CD4-positive, alpha-beta memory T cell (primary cell): ENCODE measurements around the gene SCAMP4. TPM values are rescaled to one million over a fixed set of nuclear protein-coding genes. Genes with fewer than 3 reads are reported as not detected.

Experiments
- CTCF ChIA-PET: fragments of 350-600 bp; sonication (Branson Sonifier 250); formaldehyde crosslinking; loops from one replicate; lab custom pipeline; 2021; ENCODE audit warnings: inconsistent platforms; ENCODE audit not compliant: partially characterized antibody; lab: Charles Lee
- POLR2A ChIA-PET: fragments of 350-600 bp; sonication (Branson Sonifier 250); formaldehyde crosslinking; loops from one replicate; lab custom pipeline; 2021; ENCODE audit not compliant: partially characterized antibody; lab: Charles Lee
- DNase-seq, 5 donors: peaks; one replicate each; pipeline versions ENCODE4 v3.0.0 to v3.0.0-alpha.2; 2020 to 2022; ENCODE audit warnings: mixed read lengths in 1 of 5
- H3K27ac ChIP-seq: one replicate; pipeline ENCODE4 v1.7.0; 2013; ENCODE audit warnings: low read depth, low read length
- H3K27me3 ChIP-seq: 2 replicates; pipeline ENCODE4 v1.7.0; 2013; ENCODE audit warnings: mild to moderate bottlenecking, low read length, moderate library complexity; ENCODE audit not compliant: insufficient read depth
- H3K36me3 ChIP-seq: 2 replicates; pipeline ENCODE4 v1.7.0; 2013; ENCODE audit warnings: mild to moderate bottlenecking, low read length, moderate library complexity; ENCODE audit not compliant: insufficient read depth
- H3K4me1 ChIP-seq: 2 replicates; pipeline ENCODE4 v1.7.0; 2013; ENCODE audit warnings: mild to moderate bottlenecking, low read length, moderate library complexity; ENCODE audit not compliant: insufficient read depth
- H3K4me3 ChIP-seq, 2 donors: one replicate each; pipeline ENCODE4 v1.7.0; 2013; ENCODE audit warnings: low read length in 2 of 2, mild to moderate bottlenecking in 1 of 2
- H3K9me3 ChIP-seq, 2 donors: one replicate each; pipeline ENCODE4 v1.7.0; 2013; ENCODE audit warnings: low read length in 2 of 2, control low read depth in 1 of 2; ENCODE audit not compliant: control insufficient read depth in 1 of 2
- H3K27ac Mint-ChIP-seq, 7 donors: one replicate each; pipeline ENCODE4 v1.8.0; 2020 to 2021; ENCODE audit warnings: mixed read lengths in 7 of 7, mild to moderate bottlenecking in 6 of 7, inconsistent platforms in 3 of 7, moderate library complexity in 3 of 7
- H3K27me3 Mint-ChIP-seq, 2 donors: one replicate each; pipeline ENCODE4 v1.8.0; 2020 to 2021; ENCODE audit warnings: mixed read lengths in 2 of 2
- H3K36me3 Mint-ChIP-seq, 2 donors: one replicate each; pipeline ENCODE4 v1.8.0; 2020 to 2021; ENCODE audit warnings: mixed read lengths in 2 of 2, inconsistent platforms in 1 of 2, mild to moderate bottlenecking in 1 of 2
- H3K4me1 Mint-ChIP-seq, 4 donors: one replicate each; pipeline ENCODE4 v1.8.0; 2020 to 2021; ENCODE audit warnings: mixed read lengths in 4 of 4, mild to moderate bottlenecking in 1 of 4
- H3K4me3 Mint-ChIP-seq, 8 donors: one replicate each; pipeline ENCODE4 v1.8.0; 2020 to 2021; ENCODE audit warnings: mixed read lengths in 8 of 8, mild to moderate bottlenecking in 7 of 8, moderate library complexity in 6 of 8, inconsistent platforms in 3 of 8
- H3K9me3 Mint-ChIP-seq, 8 donors: one replicate each; pipeline ENCODE4 v1.8.0; 2020 to 2021; ENCODE audit warnings: mixed read lengths in 8 of 8, mild to moderate bottlenecking in 5 of 8, inconsistent platforms in 3 of 8, moderate library complexity in 1 of 8
- intact Hi-C: fragments of 100-400 bp; cut with micrococcal nuclease; formaldehyde crosslinking; loops from one replicate; pipeline ENCODE4 v1.15.1; 2023
- polyA plus RNA-seq, 2 donors: library from polyadenylated mRNA; unstranded; fragments of 300-500 nt; fragmentation: Illumina TruSeq; gene quantifications; one replicate each; pipeline ENCODE4 v1.2.3, GENCODE V29; 2021
- total RNA-seq, 2 experiments: library from RNA; stranded (reverse); gene quantifications; one replicate each; pipeline ENCODE4 v1.2.3, GENCODE V29; 2021

Gene SCAMP4
- total and polyA plus RNA-seq, 4 experiments from 2014 or later, result 9.8 to 29.1 (median 19.4) TPM

DNA sequence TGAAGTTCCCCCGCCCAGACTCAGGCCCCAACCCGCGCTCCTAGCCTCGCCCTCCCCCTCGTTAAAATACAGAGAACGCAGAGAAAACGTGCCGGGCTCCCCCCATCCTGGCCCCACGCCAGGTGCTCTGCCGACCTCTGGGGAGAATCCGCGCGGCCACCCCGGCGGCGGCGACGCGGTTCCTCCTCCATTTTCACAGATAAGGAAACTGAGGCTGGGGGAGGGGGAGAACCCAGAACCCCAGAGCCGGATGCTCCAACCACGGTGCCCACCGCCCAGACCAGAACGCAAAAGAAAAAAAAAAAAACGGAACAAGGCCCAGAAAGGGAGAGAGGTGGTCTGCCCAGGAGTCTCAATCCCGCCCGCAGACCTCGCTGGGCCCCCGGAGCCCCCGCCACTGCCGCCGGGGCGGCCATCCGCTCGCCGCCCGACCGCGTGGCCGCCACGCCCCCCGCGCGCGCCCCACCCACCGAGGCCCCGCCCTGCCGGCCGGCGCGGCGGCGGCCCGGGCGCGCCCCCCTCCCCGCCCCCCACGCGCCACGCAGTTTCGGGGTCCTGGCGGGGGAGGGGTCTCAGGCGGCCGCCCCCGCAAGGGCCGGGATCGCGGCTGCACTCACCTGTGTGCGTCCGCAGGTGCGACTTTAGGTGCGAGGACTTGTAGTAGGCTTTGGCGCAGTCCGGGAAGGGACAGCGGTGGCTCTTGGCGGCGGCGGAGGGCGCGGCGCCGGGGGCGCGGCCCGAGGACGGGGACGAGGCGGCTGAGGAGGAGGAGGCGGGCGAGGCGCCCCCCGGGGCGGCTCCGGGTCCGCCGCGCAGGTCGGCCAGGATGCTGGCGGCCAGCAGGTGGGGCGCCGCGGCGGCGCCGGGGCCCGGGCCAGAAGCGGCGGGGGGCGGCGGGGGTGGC, 42.5 kb upstream of the SCAMP4 start:
- intact Hi-C loops, result loop anchor here (2.0 to 5.0 kb wide), 3 partner anchors 14 to 1065 kb away; partner anchors contain the start of genes MKNK2, PTBP1 and REXO1

DNA sequence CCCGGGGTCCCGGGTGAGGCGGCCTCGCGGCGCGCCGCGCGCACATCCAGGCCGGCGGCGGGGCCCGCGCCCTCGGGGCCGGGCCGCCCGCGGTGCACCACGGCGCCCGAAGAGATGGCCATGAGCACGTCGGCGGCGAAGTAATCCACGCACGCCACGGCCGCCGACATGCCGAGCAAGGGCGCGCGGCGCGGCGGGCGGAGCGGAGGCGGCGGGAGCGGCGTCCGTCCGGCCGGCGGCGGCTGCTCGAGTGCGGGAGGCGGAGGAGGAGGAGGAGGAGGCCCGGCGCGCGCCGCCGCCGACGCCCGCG, 41.9 kb upstream of the SCAMP4 start, which contains the start of gene KLF16:
KLF16 (minus strand) TSS at position 252 of the 310 bp plus-strand sequence; CDS start at position 170, 82 bp downstream.
- ChIA-PET CTCF (no interaction called here), POLR2A (interaction anchor here (4.1 kb wide), 1 partner anchor 12 kb away, joined by 60 read pairs; no protein-coding TSS in a partner anchor)
- Mint-ChIP-seq H3K9me3 (no peaks in the 10 kb centered on the region), H3K4me3 (peak within 1 kb of the TSS; percentile 91 to 99 (median 96)), H3K4me1 (peaks cover 10 to 47% (median 29%) of the 10 kb centered on the region in 4 donors), H3K27me3 (no peaks in the 10 kb centered on the region), H3K27ac (peak within 1 kb of the TSS; percentile 96 to 100 (median 98)), H3K36me3 (peaks cover 0 to 6% of the 10 kb centered on the region in 2 donors)
- H3K9me3 ChIP-seq, result no peaks in the 10 kb centered on the region
- peak within 1 kb of the TSS; percentile 57 to 76 for H3K4me3 ChIP-seq
- intact Hi-C loops, result loop anchor here (2.0 to 5.0 kb wide), 3 partner anchors 14 to 1066 kb away; partner anchors contain the start of genes MKNK2, PTBP1 and REXO1
- H3K36me3 ChIP-seq, result no peaks in the 10 kb centered on the region
- DNase-seq, result no peak
- H3K4me1 ChIP-seq, result peaks cover 44% of the 10 kb centered on the region
- H3K27me3 ChIP-seq, result no peaks in the 10 kb centered on the region
- peak within 1 kb of the TSS; percentile 81 for H3K27ac ChIP-seq

More for the DNA sequence above, 42.5 kb upstream of the SCAMP4 start:
- DNase-seq, result peak; percentile 67 to 77 (median 68)
- Mint-ChIP-seq H3K27ac (peak overlapping the region; percentile 96 to 100 (median 98)), H3K4me1 (peaks cover 13 to 48% (median 29%) of the 10 kb centered on the region in 4 donors), H3K4me3 (peak overlapping the region; percentile 91 to 99 (median 96)), H3K36me3 (peaks cover 0 to 6% of the 10 kb centered on the region in 2 donors), H3K27me3 (no peaks in the 10 kb centered on the region), H3K9me3 (no peaks in the 10 kb centered on the region)
- CTCF ChIA-PET, result no interaction called here
- Histone ChIP-seq H3K27ac (peak overlapping the region; percentile 81), H3K4me3 (peak overlapping the region; percentile 57 to 75), H3K27me3 (no peaks in the 10 kb centered on the region), H3K9me3 (no peaks in the 10 kb centered on the region), H3K4me1 (peaks cover 50% of the 10 kb centered on the region), H3K36me3 (no peaks in the 10 kb centered on the region)
- POLR2A ChIA-PET, result no interaction called here

DNA sequence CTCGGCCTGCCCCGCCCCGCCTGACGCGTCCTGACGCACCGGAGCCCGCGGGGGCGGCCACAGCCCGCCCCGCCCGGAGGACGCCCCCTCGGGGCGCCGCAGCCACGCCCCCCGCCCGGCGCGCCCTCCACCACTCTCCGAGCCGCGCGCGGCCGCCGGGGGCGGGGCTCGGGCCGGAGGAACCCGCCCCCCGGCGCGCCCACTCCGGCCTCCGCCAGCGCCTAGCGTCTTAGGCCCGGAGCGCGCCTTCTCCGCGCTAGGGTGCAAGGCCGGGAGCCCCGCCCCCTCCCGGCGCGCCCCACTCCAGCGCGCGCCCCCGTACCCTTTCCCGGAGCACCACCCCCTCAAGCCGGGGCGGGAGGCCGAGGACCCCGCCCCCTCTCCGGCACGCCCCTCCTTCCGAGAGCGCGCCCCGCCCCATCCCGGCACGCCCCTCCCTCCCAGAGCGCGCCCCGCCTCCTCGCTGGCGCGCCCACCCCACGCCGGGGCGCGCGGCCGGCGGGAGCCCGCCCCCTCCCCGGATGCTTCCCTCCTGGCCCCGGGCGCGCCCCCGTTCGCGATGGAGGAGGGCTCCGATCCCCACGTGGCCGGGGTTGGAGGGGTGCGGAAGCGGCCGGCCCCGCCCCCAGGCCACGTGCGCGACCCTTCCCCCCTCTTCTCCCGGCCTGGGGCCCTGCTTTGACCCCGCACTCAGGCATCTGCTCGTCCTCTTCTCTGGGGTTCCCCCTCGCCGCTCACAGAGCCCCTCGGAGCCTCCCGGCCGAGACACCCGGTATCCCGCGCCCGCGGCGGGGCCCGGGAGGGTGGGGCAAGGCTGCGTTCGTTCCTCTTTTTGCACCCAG, 41.3 kb upstream of the SCAMP4 start:
- peaks cover 8 to 41% (median 25%) of the 10 kb centered on the region in 4 donors for H3K4me1 Mint-ChIP-seq
- POLR2A ChIA-PET, result interaction anchor here (0.9 to 4.1 kb wide), 14 partner anchors 8 to 1037 kb away, joined by 3 to 60 read pairs (median 4); partner anchors contain the start of genes ABHD17A, ADAT3, SCAMP4 and ZNF57
- peak overlapping the region in 5 of 7 donors; percentile 52 to 91 (median 88) for H3K27ac Mint-ChIP-seq
- H3K4me3 Mint-ChIP-seq, result peak overlapping the region; percentile 58 to 83 (median 74)
- peak overlapping the region; percentile 23 to 76 for H3K4me3 ChIP-seq
- no peaks in the 10 kb centered on the region for H3K27me3 ChIP-seq
- intact Hi-C loops, result loop anchor here (1.0 to 5.0 kb wide), 8 partner anchors 9 to 1067 kb away; partner anchors contain the start of genes ABHD17A, ADAT3, MKNK2 and PTBP1
- H3K27me3 Mint-ChIP-seq, result no peaks in the 10 kb centered on the region
- H3K36me3 Mint-ChIP-seq, result peaks cover 0 to 6% of the 10 kb centered on the region in 2 donors
- peak overlapping the region; percentile 74 for H3K27ac ChIP-seq
- CTCF ChIA-PET, result interaction anchor here (0.7 to 1.6 kb wide), 9 partner anchors 11 to 73 kb away, joined by 3 to 12 read pairs (median 4); no protein-coding TSS in a partner anchor
- H3K36me3 ChIP-seq, result no peaks in the 10 kb centered on the region
- no peaks in the 10 kb centered on the region for H3K9me3 ChIP-seq
- no peaks in the 10 kb centered on the region for H3K9me3 Mint-ChIP-seq
- H3K4me1 ChIP-seq, result peaks cover 38% of the 10 kb centered on the region
- peak; percentile 92 to 94 (median 94) for DNase-seq

DNA sequence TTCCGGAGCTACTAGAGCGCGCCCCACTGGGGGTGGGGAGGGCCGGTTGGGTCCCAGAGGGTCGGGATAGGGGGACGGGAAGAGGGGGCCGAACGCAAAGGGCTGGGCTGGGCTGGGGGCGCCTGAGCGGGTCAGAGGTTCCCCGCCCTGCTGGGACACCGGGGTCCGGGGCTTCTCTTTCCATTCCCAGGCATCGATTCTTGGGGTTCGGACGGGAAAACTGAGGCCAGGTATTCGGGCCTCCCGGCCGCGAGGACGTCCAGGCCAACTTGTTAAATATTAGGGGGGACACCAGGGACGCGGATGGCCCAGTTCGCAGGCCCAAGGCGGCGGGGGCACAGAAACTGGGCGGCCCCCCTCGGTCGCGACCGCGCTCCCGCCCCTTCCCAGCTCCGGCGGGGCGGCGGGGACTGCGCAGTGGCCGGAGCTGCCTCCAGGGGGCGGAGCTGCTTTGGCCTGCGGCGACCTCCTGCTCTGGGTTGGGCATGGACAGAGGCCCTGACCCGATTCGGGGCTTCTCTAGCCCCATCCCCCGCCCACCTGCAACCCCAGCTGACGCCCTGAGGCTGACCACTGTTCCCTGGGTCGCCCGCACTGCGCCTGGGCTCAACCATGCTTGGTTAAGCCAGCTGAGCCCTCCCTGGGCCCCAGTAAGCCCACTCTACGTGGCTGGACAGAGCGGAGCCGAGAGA, 40.6 kb upstream of the SCAMP4 start:
- no peaks in the 10 kb centered on the region for H3K36me3 ChIP-seq
- peaks cover 6 to 34% (median 20%) of the 10 kb centered on the region in 4 donors for H3K4me1 Mint-ChIP-seq
- ChIA-PET CTCF (interaction anchor here (0.7 to 1.6 kb wide), 9 partner anchors 10 to 72 kb away, joined by 3 to 12 read pairs (median 4); no protein-coding TSS in a partner anchor), POLR2A (interaction anchor here (0.9 to 4.1 kb wide), 14 partner anchors 9 to 1037 kb away, joined by 3 to 60 read pairs (median 4); partner anchors contain the start of genes ABHD17A, ADAT3, SCAMP4 and ZNF57)
- H3K9me3 ChIP-seq, result no peaks in the 10 kb centered on the region
- intact Hi-C loops, result loop anchor here (1.0 to 5.0 kb wide), 7 partner anchors 9 to 1067 kb away; partner anchors contain the start of genes ABHD17A, ADAT3, MKNK2 and PTBP1
- H3K27me3 ChIP-seq, result no peaks in the 10 kb centered on the region
- H3K36me3 Mint-ChIP-seq, result peaks cover 0 to 6% of the 10 kb centered on the region in 2 donors
- peak overlapping the region; percentile 46 to 91 (median 79) for H3K27ac Mint-ChIP-seq
- no peaks in the 10 kb centered on the region for H3K27me3 Mint-ChIP-seq
- H3K4me3 Mint-ChIP-seq, result peak overlapping the region; percentile 58 to 83 (median 76)
- peak in 2 of 5 donors; percentile 30 to 52 for DNase-seq
- H3K4me1 ChIP-seq, result peaks cover 30% of the 10 kb centered on the region
- H3K27ac ChIP-seq, result peak overlapping the region; percentile 74
- H3K4me3 ChIP-seq, result peak overlapping the region; percentile 23 to 76
- no peaks in the 10 kb centered on the region for H3K9me3 Mint-ChIP-seq

DNA sequence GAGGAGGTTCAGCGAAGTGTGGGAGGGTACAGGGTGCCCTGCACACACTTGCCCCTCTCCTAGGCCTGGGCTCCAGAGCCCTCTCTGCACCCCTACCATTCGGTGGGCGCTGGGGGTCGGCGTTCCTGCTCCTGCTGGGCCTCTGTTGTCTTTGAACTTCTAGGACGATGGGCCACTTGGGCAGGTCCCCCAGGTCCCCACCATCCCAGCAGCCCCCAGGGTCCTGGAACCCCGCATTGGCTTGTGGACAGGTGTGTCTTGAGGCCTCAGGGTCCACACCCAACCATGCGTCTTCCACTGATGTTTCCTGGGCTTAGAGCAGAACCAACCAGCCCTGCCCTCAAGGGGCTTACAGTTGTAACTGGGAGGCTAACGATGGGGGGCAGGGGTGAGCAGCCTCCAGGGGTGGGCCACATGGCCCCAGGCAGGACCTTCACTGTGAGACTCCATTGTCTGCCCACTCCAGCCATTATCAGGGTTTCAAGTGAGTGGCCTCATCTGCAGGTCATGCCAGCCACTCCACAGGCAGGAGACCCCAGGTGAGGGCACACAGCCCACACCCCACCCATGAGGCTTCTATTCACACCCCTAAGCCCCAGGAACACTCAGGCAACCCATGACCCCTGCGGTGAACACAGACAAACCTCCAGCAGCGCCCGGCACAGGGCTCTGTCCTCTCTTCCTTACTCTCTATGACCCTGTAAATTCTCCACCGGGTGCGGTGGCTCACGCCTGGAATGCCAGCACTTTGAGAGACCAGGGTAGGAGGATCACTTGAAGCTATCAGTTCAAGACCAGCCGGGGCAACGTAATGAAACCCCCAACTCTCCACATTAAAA, 39.8 kb upstream of the SCAMP4 start:
- H3K4me1 Mint-ChIP-seq, result peaks cover 6 to 27% (median 19%) of the 10 kb centered on the region in 4 donors
- Histone ChIP-seq H3K27me3 (no peaks in the 10 kb centered on the region), H3K4me1 (peaks cover 23% of the 10 kb centered on the region), H3K9me3 (no peaks in the 10 kb centered on the region), H3K4me3 (peak overlapping the region in 1 of 2 donors; percentile 76), H3K27ac (peak overlapping the region; percentile 74), H3K36me3 (no peaks in the 10 kb centered on the region)
- intact Hi-C loops, result no loop called here
- CTCF ChIA-PET, result interaction anchor here (0.9 to 1.6 kb wide), 12 partner anchors 9 to 77 kb away, joined by 3 to 12 read pairs (median 4); partner anchors contain the start of gene REXO1
- H3K9me3 Mint-ChIP-seq, result no peaks in the 10 kb centered on the region
- POLR2A ChIA-PET, result interaction anchor here (0.8 to 4.1 kb wide), 14 partner anchors 10 to 593 kb away, joined by 3 to 60 read pairs (median 6); partner anchors contain the start of genes ABHD17A, ADAT3 and SCAMP4
- H3K4me3 Mint-ChIP-seq, result peak overlapping the region; percentile 26 to 77 (median 68)
- peak in 1 of 5 donors; percentile 39 for DNase-seq
- H3K36me3 Mint-ChIP-seq, result peaks cover 0 to 9% of the 10 kb centered on the region in 2 donors
- H3K27ac Mint-ChIP-seq, result peak overlapping the region; percentile 52 to 91 (median 73)
- H3K27me3 Mint-ChIP-seq, result no peaks in the 10 kb centered on the region
